ENCODE results near the gene ZDHHC18.

Gene ZDHHC18

DNA sequence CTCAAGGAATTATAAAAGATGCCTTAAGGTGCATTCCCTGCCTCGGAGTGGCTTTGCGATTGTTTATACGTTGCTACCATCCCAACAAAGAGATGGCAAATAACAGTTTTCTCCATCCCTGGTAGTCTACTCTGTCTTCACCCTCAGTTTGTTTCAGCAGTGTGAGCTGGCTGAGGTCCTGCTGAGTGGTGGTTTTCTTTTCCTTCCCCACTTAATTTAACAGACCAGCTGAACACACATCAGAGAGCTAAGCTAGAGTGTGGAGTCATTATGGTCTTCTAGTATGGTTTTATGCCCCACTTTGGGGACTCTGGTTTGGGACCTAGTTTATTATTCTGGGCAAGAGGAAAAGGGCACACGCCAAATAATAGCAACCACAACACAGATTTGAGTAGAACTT lies 36.6 kb upstream of the ZDHHC18 start:
- no peaks in the 10 kb centered on the region for H3K36me3 ChIP-seq (replicated peaks; ENCODE audit: low read depth, low read length)
- H3K79me2 ChIP-seq (ENCODE audit: low read length): peaks cover 17% of the 10 kb centered on the region
- no peak overlapping the region for H2AFZ ChIP-seq (ENCODE audit: low read depth, low read length)
- TF ChIP-seq EZH2phosphoT487 (IDR thresholded peaks at IDR 0.05; ENCODE audit: low read depth): no peak
- TF ChIP-seq, protein P1, sequence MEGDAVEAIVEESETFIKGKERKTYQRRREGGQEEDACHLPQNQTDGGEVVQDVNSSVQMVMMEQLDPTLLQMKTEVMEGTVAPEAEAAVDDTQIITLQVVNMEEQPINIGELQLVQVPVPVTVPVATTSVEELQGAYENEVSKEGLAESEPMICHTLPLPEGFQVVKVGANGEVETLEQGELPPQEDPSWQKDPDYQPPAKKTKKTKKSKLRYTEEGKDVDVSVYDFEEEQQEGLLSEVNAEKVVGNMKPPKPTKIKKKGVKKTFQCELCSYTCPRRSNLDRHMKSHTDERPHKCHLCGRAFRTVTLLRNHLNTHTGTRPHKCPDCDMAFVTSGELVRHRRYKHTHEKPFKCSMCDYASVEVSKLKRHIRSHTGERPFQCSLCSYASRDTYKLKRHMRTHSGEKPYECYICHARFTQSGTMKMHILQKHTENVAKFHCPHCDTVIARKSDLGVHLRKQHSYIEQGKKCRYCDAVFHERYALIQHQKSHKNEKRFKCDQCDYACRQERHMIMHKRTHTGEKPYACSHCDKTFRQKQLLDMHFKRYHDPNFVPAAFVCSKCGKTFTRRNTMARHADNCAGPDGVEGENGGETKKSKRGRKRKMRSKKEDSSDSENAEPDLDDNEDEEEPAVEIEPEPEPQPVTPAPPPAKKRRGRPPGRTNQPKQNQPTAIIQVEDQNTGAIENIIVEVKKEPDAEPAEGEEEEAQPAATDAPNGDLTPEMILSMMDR (IDR thresholded peaks at IDR 0.05; ENCODE audit: low read depth, low read length): no peak
- no peak overlapping the region for H3K4me3 ChIP-seq (ENCODE audit: low read length)
- no peaks in the 10 kb centered on the region for H3K27me3 ChIP-seq (ENCODE audit: low read depth, low read length)
- H4K20me1 ChIP-seq (ENCODE audit: insufficient read depth, low read length): no peaks in the 10 kb centered on the region
- no peaks in the 10 kb centered on the region for H3K9me3 ChIP-seq (ENCODE audit: insufficient read depth, low read length)
- H3K4me1 ChIP-seq (ENCODE audit: low read length): peaks cover 41% of the 10 kb centered on the region
- peak overlapping the region; percentile 46; the same call in 1 of the 2 replicates for H3K4me2 ChIP-seq (ENCODE audit: low read length)
- no peak overlapping the region for H3K27ac ChIP-seq (ENCODE audit: low read length)
- H3K9ac ChIP-seq (ENCODE audit: low read length): no peak overlapping the region

DNA sequence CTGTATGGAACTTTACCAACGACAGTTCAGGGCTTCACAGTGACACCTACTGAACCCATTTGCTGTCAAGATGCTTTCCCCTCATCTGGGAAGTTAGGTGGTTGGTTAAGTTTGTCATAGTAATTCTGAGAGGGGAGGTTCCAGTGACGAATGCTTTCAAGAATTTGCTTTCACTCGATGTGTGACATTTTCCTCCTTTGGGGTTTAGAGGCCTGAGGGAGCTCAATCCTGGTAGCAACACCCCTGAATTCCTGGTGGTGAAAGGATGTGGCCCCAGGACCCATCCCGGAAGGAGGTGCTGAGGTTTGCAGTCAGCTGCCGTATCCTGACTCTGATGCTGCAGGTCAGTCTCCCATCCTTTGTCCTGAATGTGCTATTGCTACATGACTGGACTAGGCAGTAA lies 35.9 kb upstream of the ZDHHC18 start:
- H3K36me3 ChIP-seq (replicated peaks; ENCODE audit: low read depth, low read length): peaks cover 2% of the 10 kb centered on the region
- H3K4me3 ChIP-seq (ENCODE audit: low read length): 0 out of 2 replicates have a peak overlapping the region, but pooled peaks have one; percentile 10
- H3K27me3 ChIP-seq (ENCODE audit: low read depth, low read length): no peaks in the 10 kb centered on the region
- peaks cover 17% of the 10 kb centered on the region for H3K79me2 ChIP-seq (ENCODE audit: low read length)
- H3K27ac ChIP-seq (ENCODE audit: low read length): no peak overlapping the region
- H3K4me2 ChIP-seq (ENCODE audit: low read length): peak overlapping the region; percentile 46
- no peak overlapping the region for H3K9ac ChIP-seq (ENCODE audit: low read length)
- peaks cover 35% of the 10 kb centered on the region for H3K4me1 ChIP-seq (ENCODE audit: low read length)
- H2AFZ ChIP-seq (ENCODE audit: low read depth, low read length): no peak overlapping the region
- no peaks in the 10 kb centered on the region for H4K20me1 ChIP-seq (ENCODE audit: insufficient read depth, low read length)
- H3K9me3 ChIP-seq (ENCODE audit: insufficient read depth, low read length): no peaks in the 10 kb centered on the region
- TF ChIP-seq, protein P1 (IDR thresholded peaks at IDR 0.05; ENCODE audit: low read depth, low read length): no peak
- no peak for TF ChIP-seq EZH2phosphoT487 (IDR thresholded peaks at IDR 0.05; ENCODE audit: low read depth)

DNA sequence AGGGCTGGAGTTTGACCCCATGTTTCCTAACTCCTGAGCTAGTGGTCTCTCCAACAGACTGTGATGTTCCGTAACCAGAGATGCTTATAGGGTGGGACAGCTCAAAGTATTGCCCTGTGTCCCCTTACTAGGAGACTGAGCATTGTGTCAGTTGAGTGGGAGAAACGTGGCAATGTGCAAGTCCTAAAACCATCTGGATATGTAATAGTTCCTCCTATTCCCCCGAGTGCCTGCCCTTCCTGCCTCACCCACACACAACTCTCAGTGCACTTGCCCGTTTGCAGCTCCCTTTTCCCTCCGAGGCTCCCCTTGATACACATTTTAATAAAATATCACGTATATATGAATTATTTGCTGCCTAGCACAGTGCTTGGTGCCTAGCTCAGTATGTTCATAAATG lies 35.3 kb upstream of the ZDHHC18 start:
- Histone ChIP-seq H3K36me3 (replicated peaks; ENCODE audit: low read depth, low read length) (peaks cover 2% of the 10 kb centered on the region), H3K79me2 (ENCODE audit: low read length) (peaks cover 17% of the 10 kb centered on the region), H3K27me3 (ENCODE audit: low read depth, low read length) (no peaks in the 10 kb centered on the region), H3K9me3 (ENCODE audit: insufficient read depth, low read length) (no peaks in the 10 kb centered on the region), H3K9ac (ENCODE audit: low read length) (no peak overlapping the region), H3K4me1 (ENCODE audit: low read length) (peaks cover 29% of the 10 kb centered on the region), H4K20me1 (ENCODE audit: insufficient read depth, low read length) (no peaks in the 10 kb centered on the region), H3K4me2 (ENCODE audit: low read length) (peak overlapping the region; percentile 46), H3K27ac (ENCODE audit: low read length) (no peak overlapping the region), H3K4me3 (ENCODE audit: low read length) (no peak overlapping the region), H2AFZ (ENCODE audit: low read depth, low read length) (no peak overlapping the region)
- TF ChIP-seq, protein P1 (IDR thresholded peaks at IDR 0.05; ENCODE audit: low read depth, low read length): no peak
- TF ChIP-seq EZH2phosphoT487 (IDR thresholded peaks at IDR 0.05; ENCODE audit: low read depth): no peak

DNA sequence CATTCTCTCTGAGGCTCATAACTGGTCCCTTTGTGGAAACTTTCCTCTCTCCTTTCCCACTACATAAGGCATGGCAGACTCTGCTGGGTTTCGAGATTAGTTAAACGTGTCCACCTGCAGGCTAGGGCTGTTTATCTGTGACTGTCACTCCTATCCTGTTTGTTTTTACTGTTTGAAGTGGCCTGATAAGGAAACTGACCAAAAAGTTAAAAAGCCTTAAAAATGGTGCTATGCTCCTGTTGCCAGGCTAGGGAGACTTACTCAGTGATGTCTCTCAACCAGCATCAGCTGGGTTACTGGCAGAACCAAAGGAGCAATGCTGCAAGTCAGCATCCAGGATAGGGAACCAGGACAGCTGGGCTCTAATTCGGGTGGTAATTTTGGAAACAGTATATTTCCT lies 34.9 kb upstream of the ZDHHC18 start:
- Histone ChIP-seq H2AFZ (ENCODE audit: low read depth, low read length) (no peak overlapping the region), H3K4me3 (ENCODE audit: low read length) (no peak overlapping the region), H3K79me2 (ENCODE audit: low read length) (peaks cover 17% of the 10 kb centered on the region), H3K9ac (ENCODE audit: low read length) (no peak overlapping the region), H4K20me1 (ENCODE audit: insufficient read depth, low read length) (no peaks in the 10 kb centered on the region), H3K36me3 (replicated peaks; ENCODE audit: low read depth, low read length) (peaks cover 2% of the 10 kb centered on the region), H3K9me3 (ENCODE audit: insufficient read depth, low read length) (no peaks in the 10 kb centered on the region), H3K27me3 (ENCODE audit: low read depth, low read length) (no peaks in the 10 kb centered on the region), H3K4me2 (ENCODE audit: low read length) (no peak overlapping the region), H3K4me1 (ENCODE audit: low read length) (peaks cover 24% of the 10 kb centered on the region), H3K27ac (ENCODE audit: low read length) (no peak overlapping the region)
- TF ChIP-seq EZH2phosphoT487 (IDR thresholded peaks at IDR 0.05; ENCODE audit: low read depth): no peak
- TF ChIP-seq, protein P1 (IDR thresholded peaks at IDR 0.05; ENCODE audit: low read depth, low read length): no peak

All from OCI-LY3 (cell line).